IMR-90 (cell line): Measurements from ENCODE around the gene OBI1. TPM values are rescaled to one million over a fixed set of nuclear protein-coding genes. Genes with fewer than 3 reads are reported as not detected.

Source experiments
- ATAC-seq: fragments of 200-7000 bp; cut with Tn5 transposase; 2 replicates; pipeline ENCODE4 v1.9.1; 2020; ENCODE audit warnings: low read depth, mild to moderate bottlenecking, moderate library complexity
- BruUV-seq: library from RNA; stranded (reverse); fragments of 400-500 nt; replicated peaks from 2 replicates; lab custom pipeline; 2021; lab: Mats Ljungman, UMichigan
- CTCF ChIA-PET: fragments of 300-600 bp; formaldehyde crosslinking; extraction: SDS; loops from one replicate; lab custom pipeline; 2021; ENCODE audit warnings: antibody characterized with exemption; lab: Yijun Ruan, JAX
- POLR2A ChIA-PET: fragments of 300-600 bp; sonication (Branson Sonifier 250); formaldehyde crosslinking; loops from one replicate; lab custom pipeline; 2022; ENCODE audit warnings: antibody characterized with exemption; ENCODE audit not compliant: unreplicated experiment; lab: Charles Lee
- DNase-seq: peaks from one replicate; pipeline ENCODE4 v3.0.0; 2013
- H2AFZ ChIP-seq: replicated peaks from 2 replicates; pipeline ENCODE3; 2013; ENCODE audit warnings: low read length, mild to moderate bottlenecking; ENCODE audit not compliant: poor library complexity
- H2AK5ac ChIP-seq: 2 replicates; pipeline ENCODE4 v1.6.1; 2013; ENCODE audit warnings: low read depth, low read length, inconsistent platforms
- H2AK9ac ChIP-seq: replicated peaks from 2 replicates; pipeline ENCODE3; 2013; ENCODE audit warnings: mild to moderate bottlenecking, low read depth, low read length, moderate library complexity; ENCODE audit not compliant: poor library complexity
- H2BK120ac ChIP-seq: 2 replicates; pipeline ENCODE4 v1.6.1; 2013; ENCODE audit warnings: low read depth, low read length, inconsistent platforms
- H2BK15ac ChIP-seq: 3 replicates; pipeline ENCODE4 v1.6.1; 2013; ENCODE audit warnings: low read depth, low read length, inconsistent platforms
- H2BK20ac ChIP-seq: 2 replicates; pipeline ENCODE4 v1.6.1; 2013; ENCODE audit warnings: low read depth, mild to moderate bottlenecking, inconsistent platforms, low read length, moderate library complexity
- H2BK5ac ChIP-seq: 2 replicates; pipeline ENCODE4 v1.6.1; 2013; ENCODE audit warnings: mild to moderate bottlenecking, low read depth, low read length, inconsistent platforms; ENCODE audit not compliant: poor library complexity, severe bottlenecking
- H3K14ac ChIP-seq: replicated peaks from 2 replicates; pipeline ENCODE4 v1.6.1; 2013; ENCODE audit warnings: low read depth, low read length, inconsistent platforms
- H3K18ac ChIP-seq: 2 replicates; pipeline ENCODE4 v1.6.1; 2013; ENCODE audit warnings: low read depth, low read length, control low read depth
- H3K23ac ChIP-seq: 2 replicates; pipeline ENCODE4 v1.6.1; 2013; ENCODE audit warnings: low read depth, low read length, inconsistent platforms
- H3K27ac ChIP-seq: 2 replicates; pipeline ENCODE4 v1.5.1; 2013; ENCODE audit warnings: mild to moderate bottlenecking, control low read depth, low read length; ENCODE audit not compliant: insufficient read depth
- H3K27me3 ChIP-seq: 2 replicates; pipeline ENCODE4 v1.6.1; 2013; ENCODE audit warnings: low read length; ENCODE audit not compliant: control insufficient read depth, insufficient read depth
- H3K36me3 ChIP-seq: 2 replicates; pipeline ENCODE4 v1.6.1; 2013; ENCODE audit warnings: low read length, mixed read lengths; ENCODE audit not compliant: control insufficient read depth, insufficient read depth
- H3K4ac ChIP-seq: 2 replicates; pipeline ENCODE4 v1.6.1; 2013; ENCODE audit warnings: low read depth, low read length, inconsistent platforms
- H3K4me1 ChIP-seq: 2 replicates; pipeline ENCODE4 v1.6.1; 2013; ENCODE audit warnings: low read length, mixed read lengths; ENCODE audit not compliant: control insufficient read depth, insufficient read depth
- H3K4me2 ChIP-seq: 2 replicates; pipeline ENCODE4 v1.6.1; 2013; ENCODE audit warnings: low read depth, mild to moderate bottlenecking, control low read depth, low read length, moderate library complexity
- H3K4me3 ChIP-seq: 2 replicates; pipeline ENCODE4 v1.5.1; 2013; ENCODE audit warnings: low read depth, mild to moderate bottlenecking, control low read depth, low read length, moderate library complexity; ENCODE audit not compliant: insufficient read depth
- H3K56ac ChIP-seq: 2 replicates; pipeline ENCODE4 v1.6.1; 2013; ENCODE audit warnings: low read length, inconsistent platforms; ENCODE audit not compliant: insufficient read depth; ENCODE audit errors: extremely low read depth
- H3K79me1 ChIP-seq, 2 experiments: 2 replicates each; pipeline ENCODE4 v1.6.1; 2013; ENCODE audit warnings: low read length in 2 of 2, inconsistent platforms in 1 of 2, low read depth in 1 of 2
- H3K9ac ChIP-seq: 2 replicates; pipeline ENCODE4 v1.6.1; 2013; ENCODE audit warnings: low read depth, low read length, control low read depth
- H3K9me1 ChIP-seq: 2 replicates; pipeline ENCODE4 v1.6.1; 2013; ENCODE audit warnings: low read length, inconsistent platforms; ENCODE audit not compliant: insufficient read depth
- H3K9me3 ChIP-seq: 2 replicates; pipeline ENCODE4 v1.6.1; 2013; ENCODE audit warnings: low read length; ENCODE audit not compliant: control insufficient read depth, insufficient read depth
- H4K20me1 ChIP-seq: 2 replicates; pipeline ENCODE4 v1.6.1; 2013; ENCODE audit warnings: low read length, inconsistent platforms; ENCODE audit not compliant: insufficient read depth
- H4K5ac ChIP-seq: 2 replicates; pipeline ENCODE4 v1.6.1; 2013; ENCODE audit warnings: mild to moderate bottlenecking, low read depth, low read length, control low read depth
- H4K8ac ChIP-seq, 2 experiments: 2 replicates each; pipeline ENCODE4 v1.6.1; 2013; ENCODE audit warnings: low read depth in 2 of 2, low read length in 2 of 2, control low read depth in 1 of 2, inconsistent platforms in 1 of 2
- H4K91ac ChIP-seq: 2 replicates; pipeline ENCODE4 v1.6.1; 2013; ENCODE audit warnings: low read depth, low read length, inconsistent platforms; ENCODE audit not compliant: insufficient read depth
- BHLHE40 ChIP-seq: fragments of 150-350 bp; IDR thresholded peaks from 2 replicates; pipeline ENCODE4 v1.6.1; 2016; ENCODE audit warnings: mild to moderate bottlenecking, low read depth, low read length
- CEBPB ChIP-seq: IDR thresholded peaks from 2 replicates; pipeline ENCODE4 v1.6.1; 2012; ENCODE audit warnings: low read depth, low read length, improper control_type of control experiment
- CHD1 ChIP-seq: IDR thresholded peaks from 2 replicates; pipeline ENCODE4 v1.6.1; 2012; ENCODE audit warnings: low read depth, low read length, improper control_type of control experiment
- FOS ChIP-seq: fragments of 150-350 bp; IDR thresholded peaks from 2 replicates; pipeline ENCODE4 v1.6.1; 2016; ENCODE audit warnings: low read depth, low read length
- MAFK ChIP-seq: IDR thresholded peaks from 2 replicates; pipeline ENCODE4 v1.6.1; 2012; ENCODE audit warnings: low read depth, low read length, improper control_type of control experiment
- MAZ ChIP-seq: IDR thresholded peaks from 2 replicates; pipeline ENCODE4 v1.6.1; 2012; ENCODE audit warnings: low read depth, mild to moderate bottlenecking, low read length, improper control_type of control experiment, moderate library complexity, borderline replicate concordance
- MXI1 ChIP-seq: IDR thresholded peaks from 2 replicates; pipeline ENCODE4 v1.6.1; 2012; ENCODE audit warnings: low read depth, mild to moderate bottlenecking, low read length, moderate library complexity, borderline replicate concordance
- NFE2L2 ChIP-seq: fragments of 150-350 bp; IDR thresholded peaks from 2 replicates; pipeline ENCODE4 v1.6.1; 2016; ENCODE audit warnings: low read depth, mild to moderate bottlenecking, low read length
- POLR2A ChIP-seq: IDR thresholded peaks from 2 replicates; pipeline ENCODE4 v1.6.1; 2012; ENCODE audit warnings: mild to moderate bottlenecking, low read depth, low read length
- RAD21 ChIP-seq: IDR thresholded peaks from 2 replicates; pipeline ENCODE4 v1.6.1; 2012; ENCODE audit warnings: low read length, improper control_type of control experiment
- RCOR1 ChIP-seq: IDR thresholded peaks from 2 replicates; pipeline ENCODE4 v1.6.1; 2012; ENCODE audit warnings: mild to moderate bottlenecking, low read length, improper control_type of control experiment; ENCODE audit not compliant: insufficient replicate concordance
- RFX5 ChIP-seq: IDR thresholded peaks from 2 replicates; pipeline ENCODE4 v1.8.0; 2012; ENCODE audit warnings: low read depth, mild to moderate bottlenecking, low read length, moderate library complexity
- SMC3 ChIP-seq: fragments of 150-350 bp; IDR thresholded peaks from 2 replicates; pipeline ENCODE4 v1.6.1; 2016; ENCODE audit warnings: low read depth, mild to moderate bottlenecking, antibody characterized with exemption, low read length, moderate library complexity
- WGBS, 2 experiments: methylation state at CpG; one replicate each; pipeline versions ENCODE4 v1.1.5 to v1.1.7; 2013; ENCODE audit warnings: missing lambda C conversion rate in 2 of 2; ENCODE audit not compliant: insufficient read length in 1 of 2; ENCODE audit errors: extremely low coverage in 2 of 2; 5-methylcytosine and 5-hydroxymethylcytosine counted together
- dilution Hi-C: fragments of 300-500 bp; cut with HindIII; formaldehyde crosslinking; loops from one replicate; pipeline ENCODE4 v1.14.3; 2018; ENCODE audit warnings: low sequenced_read_pairs; ENCODE audit not compliant: unreplicated experiment
- in situ Hi-C: fragments of 300-500 bp; cut with MboI; formaldehyde crosslinking; loops from 3 replicates; pipeline ENCODE4 v1.14.3; 2019; ENCODE audit warnings: low sequenced_read_pairs, inconsistent platforms, mixed read lengths
- intact Hi-C: fragments of 100-400 bp; cut with micrococcal nuclease; formaldehyde crosslinking; loops from 2 replicates; pipeline ENCODE4 v1.10.0; 2022
- polyA plus RNA-seq, 3 experiments: library from polyadenylated mRNA; depleted of rRNA; stranded (reverse); fragments of >200 nt; gene quantifications; 2 replicates each; pipeline ENCODE4 v1.2.3, GENCODE V29; 2012; ENCODE audit warnings: low replicate concordance in 1 of 3
- total RNA-seq: library from RNA; depleted of rRNA; stranded (reverse); fragments of >200 nt; gene quantifications from 2 replicates; pipeline ENCODE4 v1.2.3, GENCODE V29; 2012
- TF ChIP-seq, protein P1 (sequence below): fragments of 150-350 bp; IDR thresholded peaks from 2 replicates; pipeline ENCODE4 v1.6.1; 2016; ENCODE audit warnings: low read depth, mild to moderate bottlenecking, low read length, moderate library complexity, borderline replicate concordance
- TF ChIP-seq, protein P2 (sequence below): conservative IDR thresholded peaks from 2 replicates; pipeline ENCODE4 v1.5.1; 2012; ENCODE audit warnings: mild to moderate bottlenecking, low read depth, low read length, improper control_type of control experiment
- TF ChIP-seq, protein P3 (sequence below): fragments of 150-350 bp; IDR thresholded peaks from 2 replicates; pipeline ENCODE4 v1.6.1; 2017; ENCODE audit warnings: mild to moderate bottlenecking, antibody characterized with exemption, low read length, low read depth

Gene OBI1
- total and polyA plus RNA-seq, 2 of the 4 experiments (the other 2 are of a cell fraction): 4.4 to 11.8 TPM

DNA sequence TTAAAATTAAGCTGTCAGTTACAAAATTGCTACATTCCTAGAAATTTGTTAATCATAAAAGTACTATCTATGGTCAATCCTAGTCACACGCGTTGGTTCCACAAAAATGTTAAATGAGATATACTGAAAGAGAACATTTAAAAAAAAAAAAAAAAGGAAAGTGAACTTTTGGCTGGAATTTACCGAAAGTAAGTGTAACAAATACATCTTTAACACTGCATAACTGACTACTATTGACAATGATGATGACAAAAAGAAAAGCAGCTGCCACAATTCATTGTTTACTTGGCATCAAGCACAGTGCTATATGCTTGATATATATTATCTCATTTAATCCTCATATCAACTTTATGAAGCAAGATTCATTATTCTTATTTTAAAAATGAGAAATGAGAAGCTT, 35.8 kb downstream of the OBI1 start:
- no TSS peak for BruUV-seq
- Histone ChIP-seq H2BK5ac (no peak overlapping the region), H3K27ac (no peak overlapping the region), H2BK20ac (no peak overlapping the region), H3K4me2 (no peak overlapping the region), H4K20me1 (no peaks in the 10 kb centered on the region), H3K56ac (no peak overlapping the region), H3K27me3 (no peaks in the 10 kb centered on the region), H3K79me1 (peaks cover 0 to 9% of the 10 kb centered on the region in 2 experiments; a peak in 3 of 4 replicates), H3K4ac (no peak overlapping the region), H4K5ac (no peak overlapping the region), H2AFZ (no peak overlapping the region), H2AK5ac (no peak overlapping the region), H3K14ac (no peak overlapping the region), H2BK120ac (no peak overlapping the region), H3K4me1 (no peaks in the 10 kb centered on the region), H3K18ac (no peak overlapping the region), H4K91ac (no peak overlapping the region), H3K9me3 (no peaks in the 10 kb centered on the region), H3K36me3 (peaks cover 3% of the 10 kb centered on the region; the same call in 1 of the 2 replicates), H3K4me3 (no peak overlapping the region), H3K9ac (no peak overlapping the region), H2BK15ac (no peak overlapping the region), H3K23ac (no peak overlapping the region), H3K9me1 (no peaks in the 10 kb centered on the region), H2AK9ac (no peak overlapping the region), H4K8ac (no peak overlapping the region)
- ChIA-PET POLR2A (no interaction called here), CTCF (interaction anchor here (0.9 kb wide), 1 partner anchor 201 kb away, joined by 3 read pairs; no protein-coding TSS in a partner anchor)
- no peak for ATAC-seq
- in situ Hi-C loops: no loop called here
- WGBS, 2 experiments: no CpG with 5 or more reads among the region's 3 CpGs
- intact Hi-C loops: no loop called here
- no peak for DNase-seq
- TF ChIP-seq RFX5 (no peak), MAZ (no peak), SMC3 (no peak), POLR2A (no peak), RCOR1 (no peak), MAFK (no peak), MXI1 (no peak), CHD1 (no peak), BHLHE40 (no peak), NFE2L2 (no peak), RAD21 (no peak), CEBPB (no peak), FOS (no peak)
- TF ChIP-seq, protein P1, sequence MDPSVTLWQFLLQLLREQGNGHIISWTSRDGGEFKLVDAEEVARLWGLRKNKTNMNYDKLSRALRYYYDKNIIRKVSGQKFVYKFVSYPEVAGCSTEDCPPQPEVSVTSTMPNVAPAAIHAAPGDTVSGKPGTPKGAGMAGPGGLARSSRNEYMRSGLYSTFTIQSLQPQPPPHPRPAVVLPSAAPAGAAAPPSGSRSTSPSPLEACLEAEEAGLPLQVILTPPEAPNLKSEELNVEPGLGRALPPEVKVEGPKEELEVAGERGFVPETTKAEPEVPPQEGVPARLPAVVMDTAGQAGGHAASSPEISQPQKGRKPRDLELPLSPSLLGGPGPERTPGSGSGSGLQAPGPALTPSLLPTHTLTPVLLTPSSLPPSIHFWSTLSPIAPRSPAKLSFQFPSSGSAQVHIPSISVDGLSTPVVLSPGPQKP: no peak
- TF ChIP-seq, protein P2, sequence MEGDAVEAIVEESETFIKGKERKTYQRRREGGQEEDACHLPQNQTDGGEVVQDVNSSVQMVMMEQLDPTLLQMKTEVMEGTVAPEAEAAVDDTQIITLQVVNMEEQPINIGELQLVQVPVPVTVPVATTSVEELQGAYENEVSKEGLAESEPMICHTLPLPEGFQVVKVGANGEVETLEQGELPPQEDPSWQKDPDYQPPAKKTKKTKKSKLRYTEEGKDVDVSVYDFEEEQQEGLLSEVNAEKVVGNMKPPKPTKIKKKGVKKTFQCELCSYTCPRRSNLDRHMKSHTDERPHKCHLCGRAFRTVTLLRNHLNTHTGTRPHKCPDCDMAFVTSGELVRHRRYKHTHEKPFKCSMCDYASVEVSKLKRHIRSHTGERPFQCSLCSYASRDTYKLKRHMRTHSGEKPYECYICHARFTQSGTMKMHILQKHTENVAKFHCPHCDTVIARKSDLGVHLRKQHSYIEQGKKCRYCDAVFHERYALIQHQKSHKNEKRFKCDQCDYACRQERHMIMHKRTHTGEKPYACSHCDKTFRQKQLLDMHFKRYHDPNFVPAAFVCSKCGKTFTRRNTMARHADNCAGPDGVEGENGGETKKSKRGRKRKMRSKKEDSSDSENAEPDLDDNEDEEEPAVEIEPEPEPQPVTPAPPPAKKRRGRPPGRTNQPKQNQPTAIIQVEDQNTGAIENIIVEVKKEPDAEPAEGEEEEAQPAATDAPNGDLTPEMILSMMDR: no peak
- TF ChIP-seq, protein P3, sequence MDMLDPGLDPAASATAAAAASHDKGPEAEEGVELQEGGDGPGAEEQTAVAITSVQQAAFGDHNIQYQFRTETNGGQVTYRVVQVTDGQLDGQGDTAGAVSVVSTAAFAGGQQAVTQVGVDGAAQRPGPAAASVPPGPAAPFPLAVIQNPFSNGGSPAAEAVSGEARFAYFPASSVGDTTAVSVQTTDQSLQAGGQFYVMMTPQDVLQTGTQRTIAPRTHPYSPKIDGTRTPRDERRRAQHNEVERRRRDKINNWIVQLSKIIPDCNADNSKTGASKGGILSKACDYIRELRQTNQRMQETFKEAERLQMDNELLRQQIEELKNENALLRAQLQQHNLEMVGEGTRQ: no peak
- dilution Hi-C loops: no loop called here
